Heart right ventricle (tissue), 16 donors: ENCODE data around the gene TRIP10. TPM values are rescaled to one million over a fixed set of nuclear protein-coding genes. Genes with fewer than 3 reads are reported as not detected.

Source experiments
- ATAC-seq, 8 donors: fragments of 200-7000 bp; cut with Tn5 transposase; one replicate each; pipeline ENCODE4 v1.9.1; 2020; ENCODE audit warnings: mild to moderate bottlenecking in 8 of 8, moderate library complexity in 8 of 8, moderate number of reproducible peaks in 1 of 8
- DNase-seq, 2 donors: peaks; one replicate each; pipeline ENCODE4 v3.0.0-alpha.2; 2020
- H3K27ac ChIP-seq, 10 donors: fragments of 200-600 bp; sonication (generic) in 2 of 10; one replicate each; pipeline versions ENCODE4 v1.5.0 to v1.8.0; 2020 to 2022; ENCODE audit warnings: mild to moderate bottlenecking in 3 of 10
- H3K27me3 ChIP-seq, 7 donors: fragments of 200-600 bp; one replicate each; pipeline ENCODE4 v1.8.0; 2021 to 2022; ENCODE audit warnings: mild to moderate bottlenecking in 2 of 7
- H3K36me3 ChIP-seq, 9 donors: fragments of 200-600 bp; sonication (generic) in 1 of 9; one replicate each; pipeline versions ENCODE4 v1.5.0 to v1.8.0; 2020 to 2022; ENCODE audit warnings: mild to moderate bottlenecking in 2 of 9
- H3K4me1 ChIP-seq, 9 donors: fragments of 200-600 bp; sonication (generic) in 1 of 9; one replicate each; pipeline versions ENCODE4 v1.5.0 to v1.8.0; 2020 to 2022; ENCODE audit warnings: mild to moderate bottlenecking in 4 of 9
- H3K4me3 ChIP-seq, 10 donors: fragments of 200-600 bp; sonication (generic) in 2 of 10; one replicate each; pipeline versions ENCODE4 v1.5.0 to v1.8.0; 2020 to 2022; ENCODE audit warnings: mild to moderate bottlenecking in 7 of 10, moderate library complexity in 2 of 10
- H3K9me3 ChIP-seq, 11 donors: fragments of 200-600 bp in 10 of 11; sonication (generic) in 2 of 11; one replicate each; pipeline versions ENCODE4 v1.5.0 to v1.8.0; 2013 to 2022; ENCODE audit warnings: mild to moderate bottlenecking in 2 of 11, control low read depth in 1 of 11, moderate library complexity in 1 of 11
- CTCF ChIP-seq, 9 donors: fragments of 200-600 bp; sonication (generic) in 2 of 9; IDR thresholded peaks; one replicate each; pipeline versions ENCODE4 v1.5.0 to v1.8.0; 2021 to 2022; ENCODE audit warnings: antibody characterized with exemption in 9 of 9, mild to moderate bottlenecking in 5 of 9, moderate library complexity in 1 of 9
- WGBS, 2 donors: extraction: QIAGEN DNeasy Blood & Tissue Kit; methylation state at CpG; one replicate each; pipeline ENCODE4 v1.1.7; 2013; ENCODE audit warnings: inconsistent platforms in 1 of 2; 5-methylcytosine and 5-hydroxymethylcytosine counted together
- intact Hi-C, 10 donors: fragments of 100-400 bp; cut with DNase I; formaldehyde crosslinking; loops; one replicate each; pipeline versions ENCODE4 v1.11.1 to v1.14.2; 2022
- polyA plus RNA-seq, 2 donors: library from polyadenylated mRNA; stranded (reverse); fragments of 200-250 nt; gene quantifications; one replicate each; pipeline ENCODE4 v1.2.3, GENCODE V29; 2013
- total RNA-seq, 10 donors: library from RNA; stranded (reverse); fragmentation: NEBNext Ultra II Directional in 3 of 10; extraction: Animal tissue kit (Norgen Biotek cat#: 25700) in 3 of 10; gene quantifications; one replicate each; pipeline versions ENCODE4 v1.2.1 to v1.2.4, GENCODE V29; 2021 to 2023
- donor health status: Arrhythmogenic right ventricular cardiomyopathy.
- donor health status: ischemic (EF 13 %, LVEDD 7.1; RV severe dilation, severe dysfunction).
- donor health status: healthy with polysubstance abuse.
- donor health status: DM: no; HTN: yes; CAD: no.
- donor health status: DM: no; HTN: no; CAD: no.
- donor health status: ischemic (EF 25% LVEDD 6.9; RV normal size, moderate dysfunction).
- donor health status: ischemic (EF 25% LVEDD 5.7; RV mildly dilated, moderate dysfunction).
- donor health status: healthy.
- donor health status: DM: yes; HTN: yes; CAD: no.
- donor health status: Ischemic cardiomyopathy.
- donor health status: ischemic (EF 35%, LVEDD 5.7; RV mildly dilated, moderate dysfunction).
- donor health status: nonischemic (EF 11% LVEDD 7.7; RV severe dilation, severe dysfunction).
- donor health status: DM: yes; HTN: yes; CAD: no.
- donor health status: PGD.
- donor health status: ischemic (EF 29% LVEDD 5.4; RV normal size, mild dysfunction).
- donor health status: nonischemic (EF 23%, LVEDD 6.1; RV moderate dilation, normal function).

TRIP10 gene
- total and polyA plus RNA-seq, 12 donors = 60.6 to 314 (median 76.0) TPM

GRCh38 chr19:6793411-6793810, 53.9 kb downstream of the TRIP10 start:
- H3K36me3 ChIP-seq = no peaks in the 10 kb centered on the region
- 72 to 84% methylated on average over 4 of the region's 4 CpGs for WGBS, 2 donors
- no peak overlapping the region for H3K27ac ChIP-seq
- intact Hi-C loops = no loop called here
- no peak overlapping the region for H3K4me3 ChIP-seq
- H3K27me3 ChIP-seq = peaks cover 0 to 24% (median 0%) of the 10 kb centered on the region in 7 donors
- H3K9me3 ChIP-seq = peaks cover 0 to 15% (median 5%) of the 10 kb centered on the region in 11 donors
- DNase-seq = no peak
- no peak for TF ChIP-seq CTCF (IDR thresholded peaks at IDR 0.05)
- H3K4me1 ChIP-seq = peaks cover 0 to 16% (median 0%) of the 10 kb centered on the region in 9 donors
- ATAC-seq = no peak

GRCh38 chr19:6793973-6794372, 54.5 kb downstream of the TRIP10 start:
- TF ChIP-seq CTCF (IDR thresholded peaks at IDR 0.05) = no peak
- Histone ChIP-seq H3K9me3 (peaks cover 0 to 15% (median 5%) of the 10 kb centered on the region in 11 donors), H3K36me3 (no peaks in the 10 kb centered on the region), H3K4me3 (no peak overlapping the region), H3K4me1 (peaks cover 0 to 16% (median 0%) of the 10 kb centered on the region in 9 donors), H3K27ac (no peak overlapping the region), H3K27me3 (peaks cover 0 to 30% (median 0%) of the 10 kb centered on the region in 7 donors)
- ATAC-seq = no peak
- intact Hi-C loops = no loop called here
- 91 to 93% methylated on average over 5 of the region's 5 CpGs for WGBS, 2 donors
- no peak for DNase-seq

GRCh38 chr19:6794686-6795431, 55.4 kb downstream of the TRIP10 start:
- Histone ChIP-seq H3K4me1 (peaks cover 0 to 18% (median 0%) of the 10 kb centered on the region in 9 donors), H3K36me3 (no peaks in the 10 kb centered on the region), H3K27me3 (peaks cover 0 to 31% (median 5%) of the 10 kb centered on the region in 7 donors), H3K4me3 (no peak overlapping the region), H3K9me3 (peaks cover 0 to 15% (median 5%) of the 10 kb centered on the region in 11 donors), H3K27ac (no peak overlapping the region)
- ATAC-seq (no peak), DNase-seq (no peak)
- no peak for TF ChIP-seq CTCF (IDR thresholded peaks at IDR 0.05)
- WGBS, 2 donors = 66 to 80% methylated on average over 13 of the region's 13 CpGs
- intact Hi-C loops = no loop called here

- TF ChIP-seq CTCF (IDR thresholded peaks at IDR 0.05) = no peak
- no peak overlapping the region for H3K4me3 ChIP-seq
- H3K9me3 ChIP-seq = peaks cover 0 to 15% (median 5%) of the 10 kb centered on the region in 11 donors
- peaks cover 3 to 44% (median 10%) of the 10 kb centered on the region in 7 donors for H3K27me3 ChIP-seq
- intact Hi-C loops = no loop called here
- no peak overlapping the region for H3K27ac ChIP-seq
- H3K4me1 ChIP-seq = peaks cover 0 to 32% (median 4%) of the 10 kb centered on the region in 9 donors
- ATAC-seq (no peak), DNase-seq (no peak)
- no peaks in the 10 kb centered on the region for H3K36me3 ChIP-seq
- 80 to 83% methylated on average over 4 of the region's 4 CpGs for WGBS, 2 donors
Measured at GRCh38 chr19:6796278-6796677, 56.8 kb downstream of the TRIP10 start.
